H1 (cell line): ENCODE measurements around the gene SLC6A6. TPM values are rescaled to one million over a fixed set of nuclear protein-coding genes. Genes with fewer than 3 reads are reported as not detected.
A peak's percentile ranks its signal among the peaks of the same experiment; 100 is the strongest.

ENCODE experiments used
- CTCF ChIA-PET: fragments of 300-600 bp; sonication (Branson Sonifier 250); formaldehyde crosslinking; loops from one replicate; lab custom pipeline; 2021; ENCODE audit not compliant: partially characterized antibody; lab: Charles Lee
- POLR2A ChIA-PET: fragments of 300-600 bp; sonication (Branson Sonifier 250); formaldehyde crosslinking; loops from one replicate; lab custom pipeline; 2021; ENCODE audit warnings: inconsistent platforms; ENCODE audit not compliant: partially characterized antibody; lab: Charles Lee
- DNase-seq, 2 experiments: peaks; one replicate each; pipeline versions ENCODE4 v3.0.0 to v3.0.0-alpha.2; 2010 to 2022; ENCODE audit warnings: low spot score in 2 of 2, low read depth in 1 of 2, mixed read lengths in 1 of 2
- FAIRE-seq: peaks from 2 replicates; lab custom pipeline; 2011; peaks lifted over from hg19 to GRCh38; lab: Jason Lieb, UNC
- H2AFZ ChIP-seq: 2 replicates; pipeline ENCODE4 v1.8.1; 2012; ENCODE audit warnings: low read length, inconsistent platforms
- H2AK5ac ChIP-seq: 2 replicates; pipeline ENCODE4 v1.6.1; 2013; ENCODE audit warnings: low read depth, low read length
- H2BK120ac ChIP-seq: replicated peaks from 2 replicates; pipeline ENCODE3; 2013; ENCODE audit warnings: low read depth, low read length, inconsistent platforms
- H2BK12ac ChIP-seq: 2 replicates; pipeline ENCODE4 v1.6.1; 2013; ENCODE audit warnings: low read depth, low read length
- H2BK15ac ChIP-seq: 2 replicates; pipeline ENCODE4 v1.6.1; 2013; ENCODE audit warnings: low read length
- H2BK20ac ChIP-seq: 2 replicates; pipeline ENCODE4 v1.6.1; 2013; ENCODE audit warnings: low read length
- H2BK5ac ChIP-seq: 2 replicates; pipeline ENCODE4 v1.6.1; 2013; ENCODE audit warnings: low read depth, low read length
- H3K14ac ChIP-seq: 2 replicates; pipeline ENCODE4 v1.6.1; 2013; ENCODE audit warnings: inconsistent platforms; ENCODE audit not compliant: insufficient read length
- H3K18ac ChIP-seq: 2 replicates; pipeline ENCODE4 v1.6.1; 2013; ENCODE audit warnings: low read length; ENCODE audit errors: extremely low read depth
- H3K23ac ChIP-seq: 2 replicates; pipeline ENCODE4 v1.6.1; 2013; ENCODE audit warnings: inconsistent platforms; ENCODE audit not compliant: insufficient read length
- H3K23me2 ChIP-seq: 2 replicates; pipeline ENCODE4 v1.6.1; 2013; ENCODE audit warnings: low read depth, low read length
- H3K27ac ChIP-seq: 2 replicates; pipeline ENCODE4 v1.6.1; 2011; ENCODE audit warnings: low read depth, low read length, inconsistent platforms
- H3K27me3 ChIP-seq, 4 experiments: replicated peaks in 1 of 4; 1 replicate in 1 of 4; 2 replicates in 3 of 4; pipeline versions ENCODE4 v1.6.1 to v1.8.1; 2011 to 2013; ENCODE audit warnings: low read length in 3 of 4, mild to moderate bottlenecking in 3 of 4, inconsistent platforms in 2 of 4, mixed read lengths in 2 of 4, moderate library complexity in 1 of 4; ENCODE audit not compliant: control insufficient read depth in 3 of 4, insufficient read depth in 3 of 4; ENCODE audit errors: extremely low read depth in 1 of 4
- H3K36me3 ChIP-seq, 4 experiments: 2 replicates each; pipeline versions ENCODE4 v1.6.1 to v1.8.1; 2011 to 2013; ENCODE audit warnings: mild to moderate bottlenecking in 4 of 4, low read length in 3 of 4, moderate library complexity in 2 of 4, control low read depth in 1 of 4, inconsistent platforms in 1 of 4; ENCODE audit not compliant: insufficient read depth in 4 of 4, control insufficient read depth in 2 of 4
- H3K4ac ChIP-seq: replicated peaks from 2 replicates; pipeline ENCODE3; 2013; ENCODE audit warnings: low read length, low read depth, mixed read lengths, inconsistent platforms; ENCODE audit not compliant: insufficient read length
- H3K4me1 ChIP-seq, 4 experiments: replicated peaks in 1 of 4; 1 replicate in 1 of 4; 2 replicates in 3 of 4; pipeline versions ENCODE4 v1.6.1 to v1.8.1; 2011 to 2013; ENCODE audit warnings: low read length in 3 of 4, inconsistent platforms in 2 of 4, mixed read lengths in 1 of 4; ENCODE audit not compliant: insufficient read depth in 4 of 4, control insufficient read depth in 3 of 4
- H3K4me2 ChIP-seq, 2 experiments: 2 replicates each; pipeline versions ENCODE4 v1.6.1 to v1.8.1; 2011 to 2013; ENCODE audit warnings: low read depth in 2 of 2, low read length in 2 of 2, control low read depth in 1 of 2, inconsistent platforms in 1 of 2, mild to moderate bottlenecking in 1 of 2; ENCODE audit not compliant: insufficient read depth in 1 of 2
- H3K4me3 ChIP-seq, 4 experiments: fragments of 200-600, 300-600 bp in 1 of 4; sonication (generic), shearing (Covaris generic), sonication (Bioruptor Twin) in 1 of 4; 2 replicates each; pipeline versions ENCODE4 v1.5.1 to v1.8.1; 2011 to 2016; ENCODE audit warnings: low read length in 4 of 4, low read depth in 3 of 4, control low read depth in 2 of 4, inconsistent platforms in 2 of 4, mild to moderate bottlenecking in 2 of 4, mixed read lengths in 1 of 4, moderate library complexity in 1 of 4; ENCODE audit not compliant: insufficient read depth in 2 of 4; ENCODE audit errors: extremely low read depth in 1 of 4
- H3K56ac ChIP-seq: replicated peaks from 2 replicates; pipeline ENCODE3; 2013; ENCODE audit warnings: low read depth, mild to moderate bottlenecking, mixed read lengths, low read length, inconsistent platforms; ENCODE audit not compliant: insufficient read length
- H3K79me1 ChIP-seq: 2 replicates; pipeline ENCODE4 v1.6.1; 2013; ENCODE audit warnings: low read depth, low read length, control low read depth
- H3K79me2 ChIP-seq, 2 experiments: 2 replicates each; pipeline versions ENCODE4 v1.6.1 to v1.8.1; 2012 to 2013; ENCODE audit warnings: low read length in 2 of 2, mild to moderate bottlenecking in 2 of 2, inconsistent platforms in 1 of 2; ENCODE audit not compliant: insufficient read depth in 2 of 2, control insufficient read depth in 1 of 2
- H3K9ac ChIP-seq, 4 experiments: replicated peaks in 1 of 4; 1 replicate in 1 of 4; 2 replicates in 3 of 4; pipeline versions ENCODE4 v1.6.1 to v1.8.1; 2011 to 2013; ENCODE audit warnings: low read depth in 3 of 4, low read length in 3 of 4, control low read depth in 2 of 4, mild to moderate bottlenecking in 2 of 4, moderate library complexity in 2 of 4, inconsistent platforms in 1 of 4; ENCODE audit errors: extremely low read depth in 1 of 4
- H3K9me3 ChIP-seq, 2 experiments: 2 replicates each; pipeline versions ENCODE4 v1.6.1 to v1.8.1; 2012 to 2013; ENCODE audit warnings: mild to moderate bottlenecking in 2 of 2, moderate library complexity in 2 of 2, control low read depth in 1 of 2, inconsistent platforms in 1 of 2, low read depth in 1 of 2, low read length in 1 of 2, mixed read lengths in 1 of 2; ENCODE audit not compliant: insufficient read depth in 2 of 2
- H4K20me1 ChIP-seq, 2 experiments: replicated peaks in 1 of 2; 2 replicates each; pipeline versions ENCODE3 to v1.8.1; 2011 to 2013; ENCODE audit warnings: inconsistent platforms in 2 of 2, low read length in 2 of 2, mild to moderate bottlenecking in 1 of 2; ENCODE audit not compliant: insufficient read depth in 2 of 2, control insufficient read depth in 1 of 2
- H4K5ac ChIP-seq: 2 replicates; pipeline ENCODE4 v1.6.1; 2013; ENCODE audit warnings: low read length, low read depth, mixed read lengths, inconsistent platforms; ENCODE audit not compliant: insufficient read length
- H4K8ac ChIP-seq: 2 replicates; pipeline ENCODE4 v1.8.0; 2013; ENCODE audit warnings: mild to moderate bottlenecking, moderate library complexity, low read length, inconsistent platforms; ENCODE audit not compliant: insufficient read depth; ENCODE audit errors: extremely low read depth
- H4K91ac ChIP-seq: replicated peaks from 2 replicates; pipeline ENCODE3; 2013; ENCODE audit warnings: low read length, mixed read lengths, inconsistent platforms; ENCODE audit not compliant: insufficient read length
- CEBPB ChIP-seq: IDR thresholded peaks from 2 replicates; pipeline ENCODE4 v1.6.1; 2012; ENCODE audit warnings: low read depth, low read length
- HDAC6 ChIP-seq: IDR thresholded peaks from one replicate; pipeline ENCODE4 v1.7.1; 2012; ENCODE audit warnings: low read depth, mild to moderate bottlenecking, inconsistent platforms, low read length, moderate library complexity
- KDM5A ChIP-seq: fragments of 200-600 bp; IDR thresholded peaks from 2 replicates; pipeline ENCODE4 v1.7.1; 2012; ENCODE audit warnings: mild to moderate bottlenecking, low read length, inconsistent platforms, mixed read lengths
- RAD21 ChIP-seq, 2 experiments: IDR thresholded peaks in 1 of 2; conservative IDR thresholded peaks in 1 of 2; 2 replicates each; pipeline ENCODE4 v1.6.1; 2011; ENCODE audit warnings: low read depth in 2 of 2, low read length in 2 of 2, improper control_type of control experiment in 1 of 2, inconsistent platforms in 1 of 2, mild to moderate bottlenecking in 1 of 2, moderate library complexity in 1 of 2
- TCF12 ChIP-seq: IDR thresholded peaks from 2 replicates; pipeline ENCODE4 v1.6.1; 2011; ENCODE audit warnings: low read depth, mild to moderate bottlenecking, low read length
- WGBS, 2 experiments: shearing (Covaris generic) in 1 of 2; methylation state at CpG; one replicate each; pipeline versions ENCODE4 v1.1.6 to v1.1.7; 2013 to 2015; ENCODE audit warnings: low lambda C conversion rate in 2 of 2, mixed read lengths in 2 of 2, inconsistent platforms in 1 of 2, low coverage in 1 of 2, missing lambda C conversion rate in 1 of 2; ENCODE audit not compliant: insufficient replicate concordance in 2 of 2, insufficient coverage in 1 of 2, insufficient read length in 1 of 2; ENCODE audit errors: extremely low coverage in 1 of 2, missing lambda C conversion rate in 1 of 2; 5-methylcytosine and 5-hydroxymethylcytosine counted together
- polyA plus RNA-seq, 7 experiments: library from polyadenylated mRNA; depleted of rRNA in 3 of 7; stranded (reverse) in 5 of 7; unstranded in 2 of 7; fragments of >200 nt in 5 of 7; fragments of 200-250 nt in 2 of 7; gene quantifications; 1 replicate in 5 of 7; 2 replicates in 1 of 7; 4 replicates in 1 of 7; pipeline versions ENCODE4 v1.2.1 to v1.2.3, GENCODE V29; 2011 to 2013; ENCODE audit warnings: missing spikeins in 2 of 7, mixed read lengths in 2 of 7
- total RNA-seq: library from RNA; stranded (reverse); fragmentation: NEBNext Ultra II Directional; extraction: Animal tissue kit (Norgen Biotek cat#: 25700); gene quantifications from 2 replicates; pipeline ENCODE4 v1.2.1, GENCODE V29; 2021

The SLC6A6 gene
- total and polyA plus RNA-seq, 2 of the 8 experiments (the other 6 are each of a cell fraction or from before 2014, with no cell fraction given), result 66.2 to 144 TPM

DNA sequence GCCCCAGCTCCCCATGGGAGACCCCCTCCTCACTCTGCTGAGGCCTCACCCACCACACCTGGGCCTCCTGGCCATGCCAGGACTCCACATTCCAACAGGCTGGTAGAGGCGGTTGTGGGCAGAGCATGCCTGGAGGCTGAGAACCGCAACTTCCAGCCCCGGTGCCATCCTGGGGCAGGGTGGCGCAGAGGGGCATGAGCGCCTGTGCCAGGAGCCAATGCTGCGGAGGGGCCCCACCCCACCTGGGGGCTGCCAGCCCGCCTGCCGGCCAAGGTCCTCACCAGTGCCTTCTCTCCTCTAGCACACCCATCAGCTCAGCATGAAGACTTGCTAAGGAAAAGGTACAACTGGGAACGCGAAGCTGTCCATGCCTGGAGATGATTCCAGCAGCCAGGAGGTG is 34.3 kb upstream of the SLC6A6 start:
- Histone ChIP-seq H3K18ac (no peak overlapping the region), H2AK5ac (no peak overlapping the region; the same call in 1 of the 2 replicates), H3K23me2 (no peaks in the 10 kb centered on the region; the same call in 1 of the 2 replicates), H2BK5ac (no peak overlapping the region), H3K36me3 (no peaks in the 10 kb centered on the region), H2BK15ac (0 out of 2 replicates have a peak overlapping the region, but pooled peaks have one; percentile 19), H3K4me3 (no peak overlapping the region), H3K9ac (no peak overlapping the region), H2BK20ac (0 out of 2 replicates have a peak overlapping the region, but pooled peaks have one; percentile 0), H3K79me2 (no peaks in the 10 kb centered on the region), H2BK12ac (peak overlapping the region; percentile 35; the same call in 1 of the 2 replicates), H2AFZ (no peak overlapping the region), H3K79me1 (no peaks in the 10 kb centered on the region; the same call in 1 of the 2 replicates), H3K56ac (no peak overlapping the region), H2BK120ac (no peak overlapping the region), H4K8ac (no peak overlapping the region), H3K4ac (no peak overlapping the region), H3K9me3 (no peaks in the 10 kb centered on the region), H3K27me3 (no peaks in the 10 kb centered on the region), H3K14ac (no peak overlapping the region), H3K23ac (no peak overlapping the region), H3K4me2 (no peak overlapping the region), H3K27ac (no peak overlapping the region), H4K91ac (no peak overlapping the region), H4K5ac (no peak overlapping the region), H3K4me1 (peaks cover 2 to 23% (median 5%) of the 10 kb centered on the region in 4 experiments; a peak in 6 of 7 replicates), H4K20me1 (no peaks in the 10 kb centered on the region)
- FAIRE-seq (no peak), DNase-seq (no peak)
- WGBS, 2 experiments, result 95% methylated on average over 10 of the region's 10 CpGs; no CpG with 5 or more reads in 1 of the 2 experiments
- no peak for TF ChIP-seq HDAC6
- no peak for TF ChIP-seq KDM5A
- no peak for TF ChIP-seq CEBPB
- 0 out of 4 replicates have a peak, but pooled peaks of 1 of the 2 experiments have one; percentile 40 for TF ChIP-seq RAD21 (IDR thresholded peaks at IDR 0.05 in 1 of 2, conservative IDR thresholded peaks at IDR 0.05 in 1 of 2; ENCODE audit: low read depth in 2 of 2, low read length in 2 of 2)
- TF ChIP-seq TCF12, result no peak
- ChIA-PET CTCF (interaction anchor here (0.6 to 6.1 kb wide), 30 partner anchors 10 to 237 kb away, joined by 3 to 43 read pairs (median 4); no protein-coding TSS in a partner anchor), POLR2A (interaction anchor here (0.6 to 3.2 kb wide), 3 partner anchors 31 to 242 kb away, joined by 3 to 10 read pairs (median 4); partner anchors contain the start of gene SLC6A6)
